A549 (cell line): ENCODE results near the gene CFAP126.

Source experiments
- CHD4 ChIP-seq: fragments of 200-600 bp; sonication (generic); IDR thresholded peaks from 2 replicates; pipeline ENCODE4 v1.6.1; 2016; ENCODE audit warnings: antibody characterized with exemption, mild to moderate bottlenecking, borderline replicate concordance
- EHMT2 ChIP-seq: fragments of 200-600 bp; sonication (generic); IDR thresholded peaks from 2 replicates; pipeline ENCODE4 v1.6.1; 2016; ENCODE audit warnings: antibody characterized with exemption, low read depth, mild to moderate bottlenecking, moderate library complexity
- EP300 ChIP-seq, 2 experiments: fragments of >200 bp; sonication (Bioruptor Twin); formaldehyde crosslinking; IDR thresholded peaks; 2 replicates in 1 of 2; 3 replicates in 1 of 2; pipeline ENCODE4 v1.6.1; 2016 to 2017
- GATA3 ChIP-seq: IDR thresholded peaks from 2 replicates; pipeline ENCODE4 v1.6.1; 2012; ENCODE audit warnings: borderline replicate concordance
- MAFK ChIP-seq: fragments of 450-650 bp; IDR thresholded peaks from 2 replicates; pipeline ENCODE4 v1.6.1; 2014; ENCODE audit not compliant: partially characterized antibody
- POLR2A ChIP-seq: IDR thresholded peaks from 2 replicates; pipeline ENCODE4 v1.6.1; 2012; ENCODE audit warnings: mild to moderate bottlenecking, low read length
- TF ChIP-seq, protein P1 (sequence below): fragments of 250-450 bp; sonication (Bioruptor Pico); IDR thresholded peaks from 2 replicates; pipeline ENCODE4 v1.5.0; 2020; ENCODE audit warnings: low read depth, mild to moderate bottlenecking, moderate library complexity
- TF ChIP-seq, protein P2 (sequence below): fragments of >200 bp; sonication (Bioruptor Twin); formaldehyde crosslinking; IDR thresholded peaks from 3 replicates; pipeline ENCODE4 v1.5.1; 2016
- TF ChIP-seq, protein P3 (sequence below): fragments of >200 bp; sonication (Bioruptor Twin); formaldehyde crosslinking; IDR thresholded peaks from 3 replicates; pipeline ENCODE4 v1.6.1; 2016

DNA sequence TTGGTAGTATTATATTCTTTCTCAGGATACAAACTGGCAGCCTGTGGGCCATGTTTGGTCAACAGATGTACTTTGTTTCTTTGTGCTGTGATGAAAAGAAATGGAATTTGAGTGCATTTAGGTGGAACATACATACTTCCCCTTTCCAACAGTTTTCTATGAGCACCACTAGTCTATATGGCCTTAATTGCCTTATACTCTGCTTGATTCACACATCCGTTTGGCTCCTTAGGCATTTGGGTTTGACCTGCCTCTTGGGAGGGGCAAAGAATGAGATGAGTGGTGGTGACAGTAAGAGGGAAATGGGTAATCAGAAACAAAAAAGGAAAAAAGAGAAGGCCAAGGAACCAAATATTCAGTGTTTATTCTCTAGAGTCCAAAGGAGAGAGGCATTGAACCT, 17.0 kb downstream of the CFAP126 start:
- TF ChIP-seq EP300 (IDR thresholded peaks at IDR 0.05) = no peak
- TF ChIP-seq, protein P1, sequence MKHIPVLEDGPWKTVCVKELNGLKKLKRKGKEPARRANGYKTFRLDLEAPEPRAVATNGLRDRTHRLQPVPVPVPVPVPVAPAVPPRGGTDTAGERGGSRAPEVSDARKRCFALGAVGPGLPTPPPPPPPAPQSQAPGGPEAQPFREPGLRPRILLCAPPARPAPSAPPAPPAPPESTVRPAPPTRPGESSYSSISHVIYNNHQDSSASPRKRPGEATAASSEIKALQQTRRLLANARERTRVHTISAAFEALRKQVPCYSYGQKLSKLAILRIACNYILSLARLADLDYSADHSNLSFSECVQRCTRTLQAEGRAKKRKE (CRISPR knock-in tag) = no peak
- TF ChIP-seq, protein P2, sequence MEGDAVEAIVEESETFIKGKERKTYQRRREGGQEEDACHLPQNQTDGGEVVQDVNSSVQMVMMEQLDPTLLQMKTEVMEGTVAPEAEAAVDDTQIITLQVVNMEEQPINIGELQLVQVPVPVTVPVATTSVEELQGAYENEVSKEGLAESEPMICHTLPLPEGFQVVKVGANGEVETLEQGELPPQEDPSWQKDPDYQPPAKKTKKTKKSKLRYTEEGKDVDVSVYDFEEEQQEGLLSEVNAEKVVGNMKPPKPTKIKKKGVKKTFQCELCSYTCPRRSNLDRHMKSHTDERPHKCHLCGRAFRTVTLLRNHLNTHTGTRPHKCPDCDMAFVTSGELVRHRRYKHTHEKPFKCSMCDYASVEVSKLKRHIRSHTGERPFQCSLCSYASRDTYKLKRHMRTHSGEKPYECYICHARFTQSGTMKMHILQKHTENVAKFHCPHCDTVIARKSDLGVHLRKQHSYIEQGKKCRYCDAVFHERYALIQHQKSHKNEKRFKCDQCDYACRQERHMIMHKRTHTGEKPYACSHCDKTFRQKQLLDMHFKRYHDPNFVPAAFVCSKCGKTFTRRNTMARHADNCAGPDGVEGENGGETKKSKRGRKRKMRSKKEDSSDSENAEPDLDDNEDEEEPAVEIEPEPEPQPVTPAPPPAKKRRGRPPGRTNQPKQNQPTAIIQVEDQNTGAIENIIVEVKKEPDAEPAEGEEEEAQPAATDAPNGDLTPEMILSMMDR = no peak
- no peak for TF ChIP-seq POLR2A
- TF ChIP-seq GATA3 = no peak
- TF ChIP-seq, protein P3, sequence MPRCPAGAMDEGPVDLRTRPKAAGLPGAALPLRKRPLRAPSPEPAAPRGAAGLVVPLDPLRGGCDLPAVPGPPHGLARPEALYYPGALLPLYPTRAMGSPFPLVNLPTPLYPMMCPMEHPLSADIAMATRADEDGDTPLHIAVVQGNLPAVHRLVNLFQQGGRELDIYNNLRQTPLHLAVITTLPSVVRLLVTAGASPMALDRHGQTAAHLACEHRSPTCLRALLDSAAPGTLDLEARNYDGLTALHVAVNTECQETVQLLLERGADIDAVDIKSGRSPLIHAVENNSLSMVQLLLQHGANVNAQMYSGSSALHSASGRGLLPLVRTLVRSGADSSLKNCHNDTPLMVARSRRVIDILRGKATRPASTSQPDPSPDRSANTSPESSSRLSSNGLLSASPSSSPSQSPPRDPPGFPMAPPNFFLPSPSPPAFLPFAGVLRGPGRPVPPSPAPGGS = no peak
- TF ChIP-seq CHD4 = no peak
- TF ChIP-seq EHMT2 = no peak
- no peak for TF ChIP-seq MAFK
